Smooth muscle cell (in vitro differentiated cells): ENCODE results near the gene COL26A1. TPM values are rescaled to one million over a fixed set of nuclear protein-coding genes. Genes with fewer than 3 reads are reported as not detected.
"Not testable (repeated sequence)": the region's sequence is repeated elsewhere in the genome, so short reads cannot be mapped to it uniquely, and the experiment has no call there.

Source experiments
- DNase-seq: peaks from one replicate; lab custom pipeline; 2025; ENCODE audit not compliant: unreplicated experiment; lab: John Stamatoyannopoulos, UW
- H2AFZ ChIP-seq: fragments of 200-600 bp; sonication (generic); 2 replicates; pipeline ENCODE4 v1.6.0; 2016; ENCODE audit warnings: antibody characterized with exemption, low read depth, mild to moderate bottlenecking
- H3F3A ChIP-seq: fragments of 200-600 bp; sonication (generic); 2 replicates; pipeline ENCODE4 v1.6.0; 2017; ENCODE audit warnings: antibody characterized with exemption, low read depth
- H3K27ac ChIP-seq: fragments of 200-600 bp; sonication (generic); 2 replicates; pipeline ENCODE4 v1.5.1; 2016; ENCODE audit warnings: low read depth, mild to moderate bottlenecking
- H3K27me3 ChIP-seq: fragments of 200-600 bp; sonication (generic); 2 replicates; pipeline ENCODE4 v1.6.1; 2016; ENCODE audit warnings: low read depth, mild to moderate bottlenecking
- H3K36me3 ChIP-seq: fragments of 200-600 bp; sonication (generic); 2 replicates; pipeline ENCODE4 v1.5.1; 2016; ENCODE audit warnings: low read depth
- H3K4me1 ChIP-seq: fragments of 200-600 bp; sonication (generic); 2 replicates; pipeline ENCODE4 v1.5.1; 2016; ENCODE audit warnings: low read depth
- H3K4me2 ChIP-seq: fragments of 200-600 bp; sonication (generic); 2 replicates; pipeline ENCODE4 v1.6.0; 2016; ENCODE audit warnings: mild to moderate bottlenecking
- H3K4me3 ChIP-seq: fragments of 200-600 bp; sonication (generic); 2 replicates; pipeline ENCODE4 v1.5.1; 2016; ENCODE audit warnings: mild to moderate bottlenecking
- H3K79me2 ChIP-seq: fragments of 200-600 bp; sonication (generic); 2 replicates; pipeline ENCODE4 v1.6.0; 2016; ENCODE audit warnings: low read depth, mild to moderate bottlenecking
- H3K9ac ChIP-seq: fragments of 200-600 bp; sonication (generic); 2 replicates; pipeline ENCODE4 v1.6.0; 2016; ENCODE audit warnings: low read depth
- H3K9me3 ChIP-seq: fragments of 200-600 bp; sonication (generic); replicated peaks from 2 replicates; pipeline ENCODE4 v1.5.1; 2016; ENCODE audit warnings: low read depth
- H4K20me1 ChIP-seq: fragments of 200-600 bp; sonication (generic); 2 replicates; pipeline ENCODE4 v1.6.0; 2016; ENCODE audit warnings: low read depth
- whole genome bisulfite sequencing: methylation state at CpG from one replicate; pipeline ENCODE4 v1.1.7; 2016; ENCODE audit warnings: low lambda C conversion rate; 5-methylcytosine and 5-hydroxymethylcytosine counted together
- polyA plus RNA-seq: library from polyadenylated mRNA; unstranded; fragments of >200 nt; fragmentation: Nextera tagmentation; extraction: Ambion mirVana; gene quantifications from 2 replicates; pipeline ENCODE4 v1.2.1, GENCODE V29; 2016
- total RNA-seq: library from RNA; depleted of rRNA; stranded (reverse); fragments of >200 nt; gene quantifications from 2 replicates; pipeline ENCODE4 v1.2.3, GENCODE V29; 2014
- TF ChIP-seq, protein P1 (sequence below): fragments of 200-600 bp; sonication (generic); IDR thresholded peaks from 2 replicates; pipeline ENCODE4 v1.5.1; 2017; ENCODE audit warnings: borderline replicate concordance, mild to moderate bottlenecking, antibody characterized with exemption; ENCODE audit not compliant: insufficient read depth, poor library complexity, severe bottlenecking

The COL26A1 gene
- total and polyA plus RNA-seq, 2 experiments from 2014 or later = 4.9 to 13.2 TPM

DNA sequence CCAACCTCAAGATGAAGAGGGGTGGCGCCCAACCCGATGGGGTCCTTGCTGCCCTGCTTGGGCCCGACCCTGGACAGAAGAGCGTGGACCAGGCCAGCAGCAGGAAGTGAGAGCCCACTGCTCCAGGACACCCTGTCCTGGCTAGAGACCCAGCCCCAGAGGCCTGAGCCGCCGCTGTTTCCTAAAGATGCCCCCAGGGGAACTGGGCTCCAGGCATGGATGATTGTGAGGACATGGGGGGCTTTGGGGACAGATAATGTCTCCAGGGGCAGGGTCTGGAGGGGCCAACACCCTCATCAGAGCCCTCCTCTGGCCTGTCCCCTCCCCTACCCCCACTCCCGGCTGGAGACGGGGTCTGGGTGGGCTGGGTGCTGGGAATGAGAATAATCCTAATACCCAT, 194.7 kb downstream of the COL26A1 start:
- Histone ChIP-seq H3K9me3 (no peaks in the 10 kb centered on the region), H3K27ac (no peak overlapping the region), H3K4me1 (no peaks in the 10 kb centered on the region), H3K79me2 (no peaks in the 10 kb centered on the region), H4K20me1 (no peaks in the 10 kb centered on the region), H3K4me2 (no peak overlapping the region), H3K36me3 (no peaks in the 10 kb centered on the region), H2AFZ (no peak overlapping the region), H3K27me3 (no peaks in the 10 kb centered on the region), H3K4me3 (no peak overlapping the region), H3F3A (no peaks in the 10 kb centered on the region), H3K9ac (no peak overlapping the region)
- WGBS = 83% methylated on average over 7 of the region's 8 CpGs
- TF ChIP-seq, protein P1, sequence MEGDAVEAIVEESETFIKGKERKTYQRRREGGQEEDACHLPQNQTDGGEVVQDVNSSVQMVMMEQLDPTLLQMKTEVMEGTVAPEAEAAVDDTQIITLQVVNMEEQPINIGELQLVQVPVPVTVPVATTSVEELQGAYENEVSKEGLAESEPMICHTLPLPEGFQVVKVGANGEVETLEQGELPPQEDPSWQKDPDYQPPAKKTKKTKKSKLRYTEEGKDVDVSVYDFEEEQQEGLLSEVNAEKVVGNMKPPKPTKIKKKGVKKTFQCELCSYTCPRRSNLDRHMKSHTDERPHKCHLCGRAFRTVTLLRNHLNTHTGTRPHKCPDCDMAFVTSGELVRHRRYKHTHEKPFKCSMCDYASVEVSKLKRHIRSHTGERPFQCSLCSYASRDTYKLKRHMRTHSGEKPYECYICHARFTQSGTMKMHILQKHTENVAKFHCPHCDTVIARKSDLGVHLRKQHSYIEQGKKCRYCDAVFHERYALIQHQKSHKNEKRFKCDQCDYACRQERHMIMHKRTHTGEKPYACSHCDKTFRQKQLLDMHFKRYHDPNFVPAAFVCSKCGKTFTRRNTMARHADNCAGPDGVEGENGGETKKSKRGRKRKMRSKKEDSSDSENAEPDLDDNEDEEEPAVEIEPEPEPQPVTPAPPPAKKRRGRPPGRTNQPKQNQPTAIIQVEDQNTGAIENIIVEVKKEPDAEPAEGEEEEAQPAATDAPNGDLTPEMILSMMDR = no peak
- DNase-seq = no peak

DNA sequence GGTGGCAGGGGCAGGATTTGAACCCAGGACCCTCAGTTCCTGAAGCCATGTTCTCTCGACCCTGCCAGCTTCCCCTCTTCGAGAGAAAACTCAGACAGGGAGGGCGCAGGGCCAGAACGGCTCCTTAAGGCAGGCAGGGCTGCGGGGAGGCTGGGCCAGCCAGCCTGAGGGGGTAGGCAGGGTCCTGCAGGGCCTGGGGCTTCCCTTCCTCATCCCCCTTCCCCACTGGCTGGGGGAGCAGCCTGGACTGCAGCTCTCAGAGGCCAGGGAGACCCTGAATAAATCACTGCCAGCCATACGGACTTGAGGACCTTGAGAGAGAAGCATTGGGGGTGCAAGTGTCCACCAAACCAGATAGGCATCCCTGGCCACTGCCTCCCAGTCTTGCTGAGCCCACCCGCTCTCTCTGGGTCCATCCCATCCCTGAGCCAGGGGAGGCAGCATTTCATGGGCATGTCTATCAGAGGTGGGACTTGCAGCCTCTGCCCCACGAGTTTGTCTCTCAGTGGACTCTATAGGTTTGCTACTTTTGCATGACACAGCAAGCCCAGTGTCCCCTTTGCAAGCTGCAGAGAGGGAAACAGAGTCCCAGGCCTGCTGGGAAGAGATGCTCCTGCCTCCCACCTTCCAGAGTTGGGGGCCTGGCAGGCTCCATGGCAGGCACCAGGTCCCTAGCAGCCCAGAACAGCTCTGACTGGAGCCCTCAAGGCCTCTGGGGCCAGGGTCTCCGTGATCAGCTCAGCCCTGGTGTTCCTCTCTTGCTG, 195.5 kb downstream of the COL26A1 start:
- Histone ChIP-seq H3K4me1 (no peaks in the 10 kb centered on the region), H3K27me3 (no peaks in the 10 kb centered on the region), H3K79me2 (no peaks in the 10 kb centered on the region), H3K36me3 (no peaks in the 10 kb centered on the region), H3F3A (no peaks in the 10 kb centered on the region), H3K9me3 (no peaks in the 10 kb centered on the region), H3K9ac (no peak overlapping the region), H3K4me2 (no peak overlapping the region), H3K27ac (no peak overlapping the region), H2AFZ (no peak overlapping the region), H3K4me3 (no peak overlapping the region), H4K20me1 (no peaks in the 10 kb centered on the region)
- 88% methylated on average over 9 of the region's 9 CpGs for WGBS
- TF ChIP-seq, protein P1 = no peak
- no peak for DNase-seq

DNA sequence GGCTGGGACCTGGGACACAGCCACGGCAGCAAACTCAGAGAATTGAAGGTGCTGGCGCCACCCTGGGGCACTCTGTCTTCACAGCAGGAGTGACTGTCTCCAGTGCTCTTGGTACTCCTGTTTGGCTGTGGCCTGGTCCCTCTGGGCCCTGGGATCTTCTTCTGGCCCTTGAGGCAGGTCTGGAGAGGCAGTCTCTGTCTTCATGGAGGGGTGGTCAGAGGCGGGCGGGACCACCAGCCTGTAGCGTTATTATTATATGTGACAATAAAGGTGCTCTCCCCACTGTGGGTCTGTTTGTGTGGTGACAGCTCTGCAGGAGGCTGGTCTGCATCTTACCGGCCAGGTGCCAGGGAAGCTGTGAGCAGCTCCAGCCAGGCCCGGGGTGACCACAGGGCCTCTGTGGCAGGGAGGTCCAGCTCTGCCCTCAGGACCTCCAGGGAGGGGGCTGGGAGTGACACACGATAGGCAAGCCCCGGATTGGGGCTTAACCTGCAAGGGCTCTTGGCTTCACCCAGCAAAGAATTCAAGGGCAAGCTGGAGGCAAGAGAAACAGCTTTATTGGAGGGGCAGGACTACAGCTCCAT, 196.2 kb downstream of the COL26A1 start:
- 80% methylated on average over 9 of the region's 9 CpGs for WGBS
- Histone ChIP-seq H4K20me1 (no peaks in the 10 kb centered on the region), H3K4me3 (no peak overlapping the region), H3K9me3 (no peaks in the 10 kb centered on the region), H3K27ac (no peak overlapping the region), H3K36me3 (no peaks in the 10 kb centered on the region), H3K27me3 (no peaks in the 10 kb centered on the region), H3F3A (no peaks in the 10 kb centered on the region), H2AFZ (no peak overlapping the region), H3K9ac (no peak overlapping the region), H3K4me2 (no peak overlapping the region), H3K79me2 (no peaks in the 10 kb centered on the region), H3K4me1 (no peaks in the 10 kb centered on the region)
- no peak for DNase-seq
- TF ChIP-seq, protein P1 = no peak

DNA sequence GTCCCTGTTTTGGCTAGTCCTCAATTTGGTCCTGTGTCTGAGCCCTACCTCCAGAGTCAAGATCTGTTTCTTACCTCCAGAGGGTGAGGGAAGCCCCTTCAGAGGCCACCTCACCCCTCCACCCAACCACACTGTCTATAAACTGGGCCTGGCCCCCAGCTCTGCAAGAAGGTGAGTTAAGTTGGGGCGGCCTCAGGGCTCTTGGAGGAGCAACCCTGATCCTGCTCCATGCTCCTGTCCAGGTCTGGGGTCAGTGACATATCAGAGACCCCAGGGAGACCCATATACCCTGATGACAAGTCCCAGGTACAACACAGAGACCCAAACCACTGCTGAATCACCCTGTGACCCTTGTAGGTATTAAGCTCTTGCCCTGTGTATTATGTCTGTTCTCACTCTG, 196.9 kb downstream of the COL26A1 start:
- Histone ChIP-seq H3K79me2 (no peaks in the 10 kb centered on the region), H3F3A (no peaks in the 10 kb centered on the region), H3K4me1 (no peaks in the 10 kb centered on the region), H3K9ac (no peak overlapping the region), H3K27me3 (no peaks in the 10 kb centered on the region), H3K4me2 (no peak overlapping the region), H2AFZ (no peak overlapping the region), H3K36me3 (no peaks in the 10 kb centered on the region), H3K27ac (no peak overlapping the region), H3K9me3 (no peaks in the 10 kb centered on the region), H4K20me1 (no peaks in the 10 kb centered on the region), H3K4me3 (no peak overlapping the region)
- TF ChIP-seq, protein P1 = no peak
- whole genome bisulfite sequencing = 100% methylated on average over 1 of the region's 1 CpG
- DNase-seq = no peak

DNA sequence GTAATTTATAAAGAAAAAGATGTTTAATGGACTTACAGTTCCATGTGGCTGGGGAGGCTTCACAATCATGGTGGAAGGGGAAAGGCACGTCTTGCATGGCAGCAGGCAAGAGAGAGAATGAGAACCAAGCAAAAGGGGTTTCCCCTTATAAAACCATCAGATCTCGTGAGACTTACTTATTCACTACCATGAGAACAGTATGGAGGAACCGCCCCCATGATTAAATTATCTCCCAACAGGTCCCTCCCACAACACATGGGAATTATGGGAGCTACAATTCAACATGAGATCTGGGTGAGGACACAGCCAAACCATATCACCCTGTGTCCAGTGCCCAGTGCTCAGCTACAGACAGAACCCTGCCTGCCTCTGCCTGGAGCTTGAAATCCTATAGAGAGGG, 197.3 kb downstream of the COL26A1 start:
- H3F3A ChIP-seq, H3K79me2 ChIP-seq, H3K4me2 ChIP-seq, H3K9me3 ChIP-seq, H3K27ac ChIP-seq, H3K4me3 ChIP-seq, DNase-seq, H3K36me3 ChIP-seq, H3K4me1 ChIP-seq, H3K9ac ChIP-seq, H3K27me3 ChIP-seq, H2AFZ ChIP-seq, H4K20me1 ChIP-seq: not testable (repeated sequence)
- 86% methylated on average over 3 of the region's 3 CpGs for WGBS
